ENCODE data around the gene FSIP1.

Gene FSIP1

DNA sequence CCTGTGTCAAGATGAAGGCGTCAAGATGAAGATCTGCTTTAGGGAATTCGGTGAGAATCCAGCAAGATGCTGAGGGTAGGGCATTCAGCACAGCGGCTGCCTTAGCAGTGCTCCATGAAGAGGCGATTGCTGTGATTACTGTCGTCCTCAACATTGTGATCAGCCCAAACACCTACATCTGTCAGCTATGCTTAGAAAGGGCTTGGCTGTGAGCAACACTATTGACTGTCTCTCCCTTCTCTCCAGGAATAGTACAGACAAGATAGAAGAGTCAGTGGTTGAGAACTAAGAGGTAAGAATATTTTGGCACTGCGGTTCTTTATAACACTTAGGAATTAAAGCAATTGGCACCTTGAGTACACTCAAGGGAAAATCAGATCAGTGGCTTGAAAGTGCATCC, 110.5 kb downstream of the FSIP1 start:
- no peak for DNase-seq

DNA sequence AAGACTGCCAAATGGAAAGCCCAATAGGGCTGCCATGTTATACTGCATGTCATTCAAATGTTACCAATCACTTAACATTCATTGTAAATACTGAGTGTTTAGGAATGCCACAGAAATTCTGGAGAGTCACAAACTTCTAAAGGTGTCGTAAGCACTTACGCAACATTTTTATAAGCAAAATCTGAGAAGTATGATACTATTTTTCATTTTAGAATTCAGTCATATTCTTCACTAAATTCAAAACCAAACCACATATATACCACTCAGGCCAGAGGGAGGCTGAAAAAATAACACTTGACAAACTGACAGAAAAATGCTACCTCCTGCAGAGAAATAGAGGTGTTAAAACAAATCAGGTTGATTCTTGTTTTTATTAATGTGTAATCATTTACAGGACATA, 112.0 kb downstream of the FSIP1 start:
- no peak for DNase-seq

DNA sequence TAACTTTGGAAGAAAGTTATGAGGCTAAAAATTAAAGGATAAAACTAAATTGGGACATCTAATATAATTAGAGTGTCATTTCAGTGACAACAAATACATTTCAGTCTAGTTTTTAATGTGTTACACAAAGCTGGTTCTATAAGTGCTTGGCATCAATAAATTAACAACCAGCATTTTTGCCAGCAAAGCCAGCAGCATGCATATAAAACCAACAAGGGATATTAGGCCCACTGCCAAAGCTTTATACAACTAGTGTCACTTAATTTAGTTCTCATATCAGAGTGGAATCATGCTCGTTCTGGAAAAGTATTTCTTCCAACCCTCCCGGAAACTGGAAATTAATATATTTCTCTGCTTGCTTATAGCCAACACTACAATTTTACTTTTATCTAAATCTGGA, 113.0 kb downstream of the FSIP1 start:
- DNase-seq: no peak

DNA sequence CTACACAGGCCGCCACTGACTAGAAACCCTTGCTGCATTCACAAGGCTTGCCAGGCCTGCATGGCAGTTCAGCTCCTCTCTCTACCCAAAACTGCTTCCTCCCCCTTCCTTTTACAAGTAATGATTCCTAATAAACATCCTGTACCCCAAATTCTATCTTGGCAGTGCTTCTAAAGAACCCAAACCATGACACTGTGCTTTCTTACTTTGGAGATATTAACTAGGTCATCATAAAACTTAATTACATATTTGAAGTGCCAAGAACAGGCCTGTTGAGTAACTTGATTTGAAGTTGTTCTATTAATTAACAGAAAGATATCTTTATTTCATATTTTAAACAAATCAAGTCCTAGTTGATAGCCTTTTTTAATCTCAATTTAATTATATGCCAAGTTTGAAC, 113.4 kb downstream of the FSIP1 start:
- DNase-seq: no peak

DNA sequence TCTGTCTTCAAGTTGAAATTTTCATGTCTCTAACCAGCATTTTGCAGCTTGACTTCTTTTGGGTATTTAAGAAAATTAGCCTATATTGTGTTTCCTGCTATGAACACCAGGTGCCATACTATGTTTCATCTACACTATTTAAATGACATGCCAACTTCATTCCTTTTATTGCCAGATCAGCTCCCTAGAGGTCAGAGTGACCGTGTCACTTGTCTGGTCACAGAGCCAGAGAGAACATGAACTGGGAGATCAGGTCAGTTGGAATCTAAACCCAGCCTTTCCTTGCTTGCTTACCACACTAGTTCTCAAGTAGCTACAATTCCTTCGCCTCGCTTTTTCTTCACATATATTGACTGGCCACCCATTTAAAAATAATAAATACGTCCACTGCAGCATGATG, 114.2 kb downstream of the FSIP1 start:
- no peak for DNase-seq

DNA sequence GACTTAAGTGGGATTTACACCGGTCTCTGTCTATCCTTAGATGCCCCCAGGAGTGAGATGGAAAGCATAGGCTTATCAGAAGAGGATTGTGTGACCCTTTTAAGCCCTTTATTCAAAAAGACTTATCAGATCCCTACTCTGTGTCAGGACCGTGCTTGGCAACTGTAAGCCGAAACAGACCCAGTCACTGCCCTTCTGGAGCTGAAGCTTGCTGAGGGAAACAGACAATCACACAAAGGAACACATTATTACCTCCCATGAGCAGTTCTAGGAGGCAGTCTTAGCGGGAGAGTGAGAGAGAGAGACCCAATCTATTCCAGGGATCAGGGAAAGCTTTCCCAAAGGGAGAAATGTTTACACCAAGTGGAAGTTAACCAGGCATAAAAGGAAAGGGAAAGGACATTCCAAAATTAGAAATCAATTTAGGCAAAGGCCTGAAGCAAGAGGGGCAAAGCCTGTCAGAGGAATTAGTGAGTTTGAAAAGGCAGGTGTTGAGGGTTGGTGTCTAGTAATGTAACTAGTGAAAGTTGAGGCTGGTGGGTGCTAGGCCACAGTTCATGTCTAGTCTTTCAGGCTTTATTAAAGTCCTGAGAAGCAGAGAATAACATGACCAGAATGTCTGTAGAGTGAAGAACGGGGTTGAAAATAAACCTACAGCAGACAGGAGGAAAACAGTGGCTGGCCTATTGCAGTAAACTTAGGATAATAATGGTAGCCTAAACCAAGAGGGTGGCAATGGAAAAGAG, 115.1 kb downstream of the FSIP1 start:
- DNase-seq: no peak

DNA sequence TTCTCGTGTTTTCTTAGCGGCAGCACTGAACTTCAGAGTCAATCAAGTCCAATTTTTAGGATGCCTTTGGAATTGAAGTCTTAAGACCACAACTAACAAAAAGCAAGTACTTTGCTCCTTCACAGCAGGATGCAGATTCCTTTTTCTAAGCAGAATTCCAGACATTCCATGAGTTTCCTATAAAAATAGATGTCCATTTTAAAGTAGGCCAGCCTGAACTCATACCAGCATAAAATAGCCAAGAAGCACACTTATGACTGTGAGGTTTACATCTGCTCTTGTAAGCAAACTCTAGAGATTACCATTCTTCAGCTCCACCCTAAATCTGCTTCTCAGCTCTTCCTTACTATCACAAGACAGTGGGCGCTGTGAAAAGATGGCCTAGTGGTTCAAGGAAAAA, 116.0 kb downstream of the FSIP1 start:
- no peak for DNase-seq

DNA sequence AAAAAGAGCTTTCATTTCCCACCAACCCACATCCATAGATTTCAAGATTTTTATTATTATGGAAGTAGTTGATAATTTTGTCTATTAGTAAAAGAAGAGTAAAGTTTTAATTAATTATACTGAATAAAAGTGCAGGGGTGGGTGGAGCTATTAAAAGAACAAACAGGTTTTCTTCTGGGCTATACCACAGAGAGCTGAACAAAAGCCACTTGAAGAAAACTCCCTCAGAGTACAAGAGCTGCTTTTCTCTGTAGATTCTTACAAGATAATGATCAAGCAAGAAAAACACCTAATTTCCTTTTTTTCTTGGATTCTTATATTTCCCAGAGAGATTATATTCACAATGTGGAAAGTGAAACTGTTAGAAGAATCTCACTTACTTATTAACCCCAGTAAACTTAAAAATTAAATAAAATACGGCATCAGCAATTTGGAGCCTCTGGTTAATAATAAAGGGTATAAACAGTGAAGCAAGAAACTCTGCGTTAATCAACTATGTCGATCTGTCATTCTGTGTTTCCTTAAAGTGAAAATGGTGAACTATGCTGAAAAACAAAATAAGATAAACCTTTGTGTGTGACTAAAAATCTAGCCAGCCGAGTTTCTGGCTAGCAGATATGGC, 116.9 kb downstream of the FSIP1 start:
- DNase-seq: no peak

DNA sequence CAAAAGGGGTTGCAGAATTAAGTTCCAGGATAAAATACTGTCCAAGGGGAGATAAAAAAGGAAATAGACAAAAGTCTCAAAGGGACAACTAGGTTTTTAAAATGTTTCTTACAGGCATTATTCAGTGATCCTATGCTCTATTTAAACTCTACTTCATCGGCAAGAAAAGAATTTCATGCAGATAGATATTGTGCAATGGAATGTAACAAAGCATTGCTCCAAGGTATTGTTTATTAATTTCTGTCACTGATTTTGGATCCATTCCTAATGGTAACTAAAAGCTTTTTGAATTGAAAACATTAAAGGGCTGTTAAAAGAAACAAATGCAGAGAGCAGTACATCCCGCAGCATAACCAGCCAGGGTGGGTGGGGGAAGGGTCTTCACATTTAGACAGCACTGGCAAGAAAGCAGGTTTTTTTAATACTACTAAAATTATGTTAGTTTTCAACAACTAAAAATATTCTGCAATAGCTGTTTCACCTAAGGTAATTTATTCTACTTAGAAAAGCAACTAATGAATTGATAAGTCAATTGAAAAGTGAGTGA, 118.9 kb downstream of the FSIP1 start:
- DNase-seq: no peak

DNA sequence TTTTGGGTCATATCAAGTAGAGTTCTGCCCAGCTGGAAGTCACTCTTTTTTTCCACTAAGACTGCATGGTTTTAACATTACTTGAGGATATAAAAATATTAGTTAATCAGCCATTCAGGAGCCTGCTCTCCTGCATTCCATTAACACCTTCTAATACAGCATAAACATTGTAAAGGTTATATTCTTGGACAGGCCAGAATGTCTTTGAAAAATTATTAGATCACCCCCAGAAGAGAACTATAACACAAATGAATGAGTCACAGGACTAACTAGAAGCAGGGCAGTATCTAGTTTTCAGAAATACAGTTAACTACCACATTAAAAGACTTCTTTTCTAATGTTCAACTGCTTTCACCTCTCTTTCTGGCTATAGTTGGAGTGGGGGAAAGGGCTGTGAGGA, 120.9 kb downstream of the FSIP1 start:
- DNase-seq: no peak

DNA sequence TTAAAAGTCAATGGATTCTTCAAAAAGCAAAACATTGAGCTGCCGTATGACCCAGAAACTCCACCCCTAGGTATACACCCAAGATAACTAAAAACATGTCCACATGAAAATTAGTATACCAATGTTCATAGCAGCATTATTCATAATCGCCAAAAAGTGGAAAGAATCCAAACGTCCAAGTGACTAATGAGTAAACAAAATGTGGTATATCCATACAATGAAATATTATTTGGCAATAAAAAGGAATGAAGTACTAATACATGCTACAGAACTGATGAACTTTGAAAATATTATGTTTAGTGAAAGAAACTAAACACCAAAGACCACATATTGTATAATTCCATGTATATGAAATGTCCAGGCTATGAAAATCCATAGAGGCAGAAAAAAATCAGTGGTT, 123.9 kb downstream of the FSIP1 start:
- DNase-seq: no peak

DNA sequence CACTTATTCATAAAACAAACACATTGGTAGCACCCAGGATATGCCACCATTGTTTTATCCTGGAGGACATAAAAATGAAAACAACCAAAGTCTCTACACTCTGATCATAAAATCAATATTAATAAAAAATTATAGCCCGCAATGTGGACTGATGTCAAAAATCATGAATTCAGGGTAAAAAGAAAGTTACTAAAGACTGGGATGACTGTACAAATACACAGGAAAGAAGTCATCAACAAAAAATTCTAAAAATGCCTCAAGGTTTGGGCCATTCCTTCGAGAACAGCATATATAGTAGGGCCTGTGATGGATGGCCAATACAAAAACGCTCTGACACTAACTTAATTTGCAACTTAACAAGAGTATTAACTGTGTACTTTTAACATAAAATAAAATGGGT, 125.0 kb downstream of the FSIP1 start:
- no peak for DNase-seq

DNA sequence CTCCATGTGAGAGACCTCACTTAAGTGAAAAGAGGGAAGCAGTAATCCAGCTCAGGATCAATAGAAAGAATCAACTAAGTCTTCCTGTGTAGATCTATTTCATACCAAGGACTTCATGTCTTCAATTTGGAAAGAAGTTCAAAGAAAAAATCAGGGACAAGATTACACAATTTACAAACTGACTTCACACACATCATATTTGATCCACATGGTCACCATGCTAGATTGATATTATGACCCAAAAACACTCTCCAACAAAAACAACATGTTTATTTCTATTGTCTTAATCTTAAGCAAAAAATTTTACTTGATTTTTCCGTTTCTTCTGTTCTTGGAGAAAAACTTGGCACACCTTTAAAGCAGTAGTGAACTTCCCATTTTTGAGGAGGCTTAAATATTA, 125.5 kb downstream of the FSIP1 start:
- no peak for DNase-seq

DNA sequence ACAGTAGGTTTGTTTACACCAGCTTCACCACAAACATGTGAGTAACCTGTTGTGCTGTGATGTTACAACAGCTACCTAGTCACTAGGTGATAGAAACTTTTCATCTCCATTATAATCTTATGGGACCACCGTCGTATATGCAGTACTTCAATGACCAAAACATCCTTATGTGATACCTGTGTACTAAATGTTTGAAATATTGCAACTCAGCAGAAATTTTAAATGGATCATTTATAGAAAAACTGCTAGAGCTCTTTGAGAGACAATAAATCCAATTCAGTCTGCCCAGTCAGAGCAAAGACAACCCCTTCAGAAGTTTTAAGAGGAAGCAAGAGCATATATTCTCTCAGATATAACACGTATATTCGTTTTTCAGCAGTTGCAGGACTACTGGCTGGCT, 128.3 kb downstream of the FSIP1 start:
- DNase-seq: no peak

DNA sequence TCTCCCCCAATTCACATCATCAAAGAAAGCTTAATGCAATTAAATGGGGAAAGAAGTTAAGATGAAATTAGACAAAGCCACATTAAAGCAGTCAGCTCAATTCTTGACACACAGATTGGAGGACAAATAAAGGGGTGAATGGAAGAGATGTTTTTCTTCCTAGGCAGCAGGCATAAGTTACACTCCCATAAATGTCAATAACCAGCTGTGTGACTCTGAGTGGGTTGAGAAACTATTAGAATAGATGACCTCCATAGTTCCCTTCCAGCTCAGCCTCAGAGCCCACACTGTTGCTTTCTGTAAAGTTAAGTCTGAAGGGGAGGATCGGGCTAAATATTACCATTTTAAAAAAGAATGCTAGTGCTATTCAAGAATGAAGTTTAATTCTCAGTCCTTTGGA, 130.8 kb downstream of the FSIP1 start:
- no peak for DNase-seq

DNA sequence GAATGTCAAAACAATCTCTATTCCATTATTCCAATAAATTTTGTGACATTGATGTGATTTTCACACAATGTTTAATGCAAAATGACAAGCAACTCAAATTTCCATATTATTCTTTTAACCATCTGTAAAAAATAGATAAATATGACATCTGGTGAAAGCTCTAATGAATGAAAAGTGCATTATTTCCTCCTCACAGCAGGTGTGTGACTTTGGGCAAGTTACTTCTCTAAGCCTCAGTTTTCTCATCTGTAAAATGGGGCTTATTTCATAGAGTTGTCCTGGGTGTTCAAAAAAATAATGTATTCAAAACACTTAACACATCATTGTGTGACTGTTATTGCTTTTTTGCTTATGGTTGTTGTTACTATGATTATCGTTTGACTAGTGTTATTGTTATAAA, 131.3 kb downstream of the FSIP1 start:
- DNase-seq: no peak

DNA sequence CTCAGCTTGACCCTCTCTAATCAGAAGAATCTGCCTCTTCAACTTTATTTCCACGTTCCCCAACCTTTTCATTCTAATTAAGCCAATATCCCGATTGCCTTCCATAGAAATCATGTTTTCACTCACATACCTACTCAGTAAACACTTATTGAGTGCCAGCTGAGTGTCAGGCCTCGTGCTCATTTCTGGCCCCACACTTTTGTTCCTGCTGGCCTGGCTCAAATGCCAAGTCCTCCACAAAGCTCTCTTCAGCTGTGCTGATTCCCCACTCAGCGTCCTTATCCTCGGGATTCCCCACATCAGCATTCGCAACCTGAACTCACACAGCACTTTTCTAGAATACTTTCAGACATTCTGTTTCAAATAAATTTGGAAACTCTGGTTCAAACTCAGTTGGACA, 132.9 kb downstream of the FSIP1 start:
- no peak for DNase-seq

DNA sequence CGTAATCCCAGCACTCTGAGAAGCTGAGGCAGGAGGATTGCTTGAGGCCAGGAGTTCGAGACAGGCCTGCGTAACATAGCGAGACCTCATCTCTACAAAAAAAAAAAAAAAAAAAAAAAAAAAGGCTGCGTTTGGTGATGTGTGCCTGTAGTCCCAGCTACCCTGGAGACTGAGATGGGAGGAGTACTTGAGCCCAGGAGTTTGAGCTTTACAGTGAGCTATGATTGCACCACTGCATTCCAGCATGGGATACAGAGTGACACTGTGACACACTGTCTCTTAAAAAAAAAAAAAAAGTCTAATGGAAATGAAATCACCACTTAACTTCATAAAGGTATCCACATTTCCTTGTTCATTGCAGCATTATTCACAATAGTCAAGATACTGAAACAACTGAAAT, 136.2 kb downstream of the FSIP1 start:
- DNase-seq: no peak

DNA sequence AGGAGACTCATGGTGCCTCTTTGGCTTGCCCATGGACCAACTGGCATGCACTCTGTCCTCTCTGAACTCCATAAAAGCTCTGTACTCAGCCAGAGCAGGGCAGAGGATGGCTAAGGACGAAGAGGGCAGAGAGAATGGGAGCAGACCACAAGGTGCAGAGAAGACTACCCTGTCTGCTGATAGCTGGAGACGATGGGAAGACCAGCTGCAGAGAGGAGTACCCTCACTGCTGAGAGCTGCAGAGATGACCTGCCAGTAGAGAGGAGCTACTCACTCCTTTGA, 136.7 kb downstream of the FSIP1 start:
- no peak for DNase-seq

DNA sequence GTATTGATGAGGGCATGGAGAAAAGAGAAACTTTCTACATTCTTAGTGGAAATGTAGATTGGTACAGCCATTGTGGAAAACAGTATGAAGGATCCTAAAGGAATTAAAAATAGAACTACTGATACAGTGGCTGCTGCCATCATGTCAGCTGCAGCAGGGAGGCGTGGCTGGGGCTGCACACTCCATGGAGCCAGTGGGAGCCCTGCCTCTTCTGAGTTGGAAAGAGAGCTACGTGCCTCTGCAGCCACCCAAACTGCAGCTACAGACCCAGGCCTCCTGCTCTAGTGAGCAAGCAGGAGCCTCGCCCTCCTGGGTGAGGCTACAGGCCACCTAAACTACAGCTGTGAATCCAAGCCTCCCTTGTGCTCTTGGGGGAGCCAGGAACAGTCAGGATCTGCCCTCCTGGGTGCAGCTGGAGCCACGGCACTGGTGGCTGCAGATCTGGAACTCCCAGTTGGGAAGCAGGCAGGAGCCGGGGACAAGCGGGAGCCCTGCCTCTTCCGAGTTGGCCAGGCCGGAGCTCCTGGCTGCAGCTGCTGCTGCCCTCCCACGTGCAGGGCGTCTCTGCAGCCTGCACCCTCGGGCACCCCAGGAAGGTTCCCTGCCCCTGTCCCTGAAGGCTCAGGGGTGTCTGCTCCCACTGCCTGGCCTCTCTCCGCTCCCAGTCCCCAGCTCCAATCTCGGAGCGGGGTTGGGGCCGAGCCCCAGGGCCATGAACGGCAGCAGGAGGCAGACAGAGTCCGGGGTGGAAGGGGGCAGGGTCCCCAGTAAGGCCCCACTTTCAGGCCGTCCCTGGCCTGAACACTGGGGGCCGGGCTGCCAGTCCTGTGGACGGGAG, 137.3 kb downstream of the FSIP1 start:
- no peak for DNase-seq

DNA sequence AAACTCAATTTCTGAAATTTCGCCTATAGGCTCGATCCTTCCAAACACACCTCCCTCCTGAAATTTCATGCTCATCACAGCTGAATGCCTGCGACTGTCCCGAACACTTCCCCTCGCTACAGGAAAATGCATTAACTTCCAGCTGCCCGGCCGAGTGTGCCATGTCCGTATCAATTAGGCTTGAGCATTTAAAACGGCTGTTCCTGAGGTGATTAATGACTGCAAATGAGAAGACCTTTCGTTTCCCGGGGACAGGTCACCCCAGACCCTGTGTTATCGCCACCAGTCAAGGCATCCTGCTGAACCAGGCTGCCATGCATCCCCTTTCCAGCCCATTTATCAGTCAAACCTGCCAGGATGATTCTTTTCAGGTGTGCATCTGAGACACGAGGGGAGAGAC, 138.5 kb downstream of the FSIP1 start:
- no peak for DNase-seq

DNA sequence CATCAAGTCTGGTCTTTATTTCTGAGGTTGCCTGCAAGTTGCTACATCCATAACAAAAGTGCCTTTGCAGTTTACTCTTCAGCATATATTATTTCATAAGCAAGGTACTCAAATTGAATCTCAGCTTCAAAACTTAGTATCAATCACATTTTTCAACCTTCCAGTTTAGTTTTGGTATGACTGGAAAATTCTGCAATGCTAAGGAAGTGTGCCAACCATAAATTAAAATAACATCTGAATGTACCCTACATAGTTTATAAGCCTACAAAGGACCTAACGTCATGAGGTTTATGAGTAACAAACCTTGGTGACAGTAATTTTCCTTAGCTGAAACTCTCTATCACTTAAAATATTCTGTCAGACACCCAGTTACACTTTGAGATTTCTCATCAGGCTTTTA, 138.9 kb downstream of the FSIP1 start:
- DNase-seq: no peak

DNA sequence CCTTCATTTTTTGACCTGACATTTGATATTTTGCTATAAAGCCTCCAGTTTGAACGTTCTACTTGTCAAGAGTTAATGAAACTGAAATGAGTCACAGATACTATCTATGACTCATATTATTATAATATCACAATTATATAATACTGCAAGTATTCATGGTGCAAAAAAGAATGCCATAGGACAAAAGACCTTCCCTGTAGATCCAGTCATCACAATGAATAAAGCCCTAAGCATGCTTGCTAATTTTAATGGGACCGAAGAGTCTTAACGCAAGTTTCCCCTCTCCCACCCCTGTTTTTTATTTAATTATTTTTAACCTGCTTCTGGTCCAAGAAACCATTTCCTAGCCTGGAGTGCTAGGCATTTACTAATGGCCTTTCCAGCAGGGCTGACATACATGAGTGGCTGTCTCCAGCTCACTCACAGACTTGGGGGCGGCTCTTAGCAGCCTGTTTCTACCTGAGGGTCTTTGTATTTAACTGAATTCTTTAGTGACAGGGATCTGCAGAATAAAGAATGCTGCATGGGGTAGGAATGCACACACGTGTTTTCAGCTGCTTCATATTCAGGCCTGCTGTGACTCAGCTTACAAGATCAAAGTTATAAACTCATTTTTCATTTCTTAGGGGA, 140.5 kb downstream of the FSIP1 start:
- no peak for DNase-seq

Data from right hindlimb (tissue), 1 donor.